Left ventricle myocardium inferior (tissue), 1 donor: ENCODE measurements around the gene KIF26A. TPM values are rescaled to one million over a fixed set of nuclear protein-coding genes. Genes with fewer than 3 reads are reported as not detected.
"Not testable (repeated sequence)": the region's sequence is repeated elsewhere in the genome, so short reads cannot be mapped to it uniquely, and the experiment has no call there.

ENCODE experiments used
- DNase-seq: peaks from one replicate; pipeline ENCODE4 v3.0.0-alpha.2; 2020
- H3K27ac ChIP-seq: fragments of 200-600 bp; replicated peaks from 2 replicates; pipeline ENCODE4 v1.8.0; 2021
- H3K27me3 ChIP-seq: fragments of 200-600 bp; 2 replicates; pipeline ENCODE4 v1.8.0; 2021; ENCODE audit warnings: low read depth
- H3K36me3 ChIP-seq: fragments of 200-600 bp; 2 replicates; pipeline ENCODE4 v1.8.0; 2021
- H3K4me1 ChIP-seq: fragments of 200-600 bp; 2 replicates; pipeline ENCODE4 v1.8.0; 2021
- H3K4me3 ChIP-seq: fragments of 200-600 bp; 2 replicates; pipeline ENCODE4 v1.8.0; 2021; ENCODE audit warnings: mild to moderate bottlenecking, moderate library complexity
- H3K9me3 ChIP-seq: fragments of 200-600 bp; replicated peaks from 2 replicates; pipeline ENCODE4 v1.8.0; 2021
- intact Hi-C: fragments of 100-400 bp; cut with micrococcal nuclease; formaldehyde crosslinking; loops from one replicate; pipeline ENCODE4 v1.11.0; 2022
- total RNA-seq: library from RNA; stranded (reverse); fragmentation: NEBNext Ultra II Directional; extraction: Animal tissue kit (Norgen Biotek cat#: 25700); gene quantifications from one replicate; pipeline ENCODE4 v1.2.1, GENCODE V29; 2021
- TF ChIP-seq, protein P1 (sequence below): fragments of 200-600 bp; IDR thresholded peaks from 2 replicates; pipeline ENCODE4 v1.8.0; 2021; ENCODE audit warnings: antibody characterized with exemption, mild to moderate bottlenecking, borderline replicate concordance
- donor health status: DM: no; HTN: yes; CAD: no; lungs with severe emphysema.

KIF26A gene
- total RNA-seq, 1 donor from 2014 or later = 6.5 TPM

DNA sequence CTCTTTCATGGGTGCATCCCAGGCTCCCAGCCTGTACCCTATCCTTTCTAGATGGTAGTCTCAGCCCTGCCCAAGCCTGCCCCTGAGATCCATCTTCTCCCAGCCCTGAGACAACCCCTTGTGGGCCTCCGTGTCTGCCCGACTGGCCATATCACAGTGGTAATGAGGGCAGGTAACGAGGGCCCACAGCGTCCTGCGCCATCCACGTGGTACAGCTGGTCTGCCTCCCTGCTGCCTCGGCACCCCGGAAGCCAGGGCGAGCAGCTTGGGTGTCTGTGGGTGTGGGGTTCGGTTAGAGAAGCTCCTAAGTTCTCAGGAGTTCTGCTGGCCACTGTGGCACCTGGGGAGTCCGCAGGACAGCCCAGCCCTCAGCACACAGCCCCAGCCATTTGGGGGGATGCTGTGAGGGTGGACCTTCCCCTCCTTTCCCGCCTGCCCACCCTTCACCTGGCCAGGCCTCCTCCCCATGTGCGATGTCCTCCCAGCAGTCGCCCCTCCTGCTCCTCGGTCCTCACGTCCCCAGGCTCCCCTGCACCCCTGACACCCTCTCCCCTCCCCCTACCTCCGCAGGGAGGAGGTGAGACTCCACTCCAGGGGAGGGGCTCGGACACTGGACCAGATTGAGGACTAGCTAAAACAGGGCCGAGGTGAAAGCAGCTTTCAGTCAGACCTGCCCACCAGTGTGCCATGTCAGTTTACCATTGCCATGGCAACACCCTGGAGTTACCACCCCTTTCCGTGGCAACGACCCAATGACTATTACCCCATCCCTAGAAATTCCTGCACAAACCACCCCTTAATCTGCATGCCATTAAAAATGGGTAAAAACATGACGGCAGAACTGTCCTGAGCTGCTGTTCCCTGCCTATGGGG, 69.0 kb downstream of the KIF26A start:
- no peak overlapping the region for H3K4me3 ChIP-seq
- no peak for DNase-seq
- H3K9me3 ChIP-seq = no peaks in the 10 kb centered on the region
- no peak overlapping the region for H3K27ac ChIP-seq
- no peaks in the 10 kb centered on the region for H3K36me3 ChIP-seq
- no peaks in the 10 kb centered on the region for H3K4me1 ChIP-seq
- TF ChIP-seq, protein P1, sequence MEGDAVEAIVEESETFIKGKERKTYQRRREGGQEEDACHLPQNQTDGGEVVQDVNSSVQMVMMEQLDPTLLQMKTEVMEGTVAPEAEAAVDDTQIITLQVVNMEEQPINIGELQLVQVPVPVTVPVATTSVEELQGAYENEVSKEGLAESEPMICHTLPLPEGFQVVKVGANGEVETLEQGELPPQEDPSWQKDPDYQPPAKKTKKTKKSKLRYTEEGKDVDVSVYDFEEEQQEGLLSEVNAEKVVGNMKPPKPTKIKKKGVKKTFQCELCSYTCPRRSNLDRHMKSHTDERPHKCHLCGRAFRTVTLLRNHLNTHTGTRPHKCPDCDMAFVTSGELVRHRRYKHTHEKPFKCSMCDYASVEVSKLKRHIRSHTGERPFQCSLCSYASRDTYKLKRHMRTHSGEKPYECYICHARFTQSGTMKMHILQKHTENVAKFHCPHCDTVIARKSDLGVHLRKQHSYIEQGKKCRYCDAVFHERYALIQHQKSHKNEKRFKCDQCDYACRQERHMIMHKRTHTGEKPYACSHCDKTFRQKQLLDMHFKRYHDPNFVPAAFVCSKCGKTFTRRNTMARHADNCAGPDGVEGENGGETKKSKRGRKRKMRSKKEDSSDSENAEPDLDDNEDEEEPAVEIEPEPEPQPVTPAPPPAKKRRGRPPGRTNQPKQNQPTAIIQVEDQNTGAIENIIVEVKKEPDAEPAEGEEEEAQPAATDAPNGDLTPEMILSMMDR = no peak
- intact Hi-C loops = no loop called here
- H3K27me3 ChIP-seq = peaks cover 33% of the 10 kb centered on the region

- intact Hi-C loops, H3K27ac ChIP-seq, H3K9me3 ChIP-seq, DNase-seq, H3K36me3 ChIP-seq, H3K4me3 ChIP-seq, H3K4me1 ChIP-seq: not testable (repeated sequence)
- peaks cover 33% of the 10 kb centered on the region for H3K27me3 ChIP-seq
These were observed 69.6 kb downstream of the KIF26A start for GRCh38 chr14:104208015-104208295.

DNA sequence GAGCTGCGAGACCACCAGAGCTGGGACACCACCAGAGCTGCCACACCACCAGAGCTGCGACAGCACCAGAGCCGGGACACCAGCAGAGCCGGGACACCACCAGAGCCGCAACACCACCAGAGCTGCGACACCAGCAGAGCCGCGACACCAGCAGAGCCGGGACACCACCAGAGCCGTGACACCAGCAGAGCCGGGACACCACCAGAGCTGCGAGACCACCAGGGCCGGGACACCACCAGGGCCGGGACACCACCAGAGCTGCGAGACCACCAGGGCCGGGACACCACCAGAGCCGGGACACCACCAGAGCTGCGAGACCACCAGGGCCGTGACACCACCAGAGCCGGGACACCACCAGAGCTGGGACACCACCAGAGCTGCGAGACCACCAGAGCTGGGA, 69.9 kb downstream of the KIF26A start:
- H3K27me3 ChIP-seq = peaks cover 32% of the 10 kb centered on the region

GRCh38 chr14:104209071-104209470, 70.7 kb downstream of the KIF26A start:
- DNase-seq, H3K36me3 ChIP-seq: not testable (repeated sequence)

More for the DNA sequence above, 69.9 kb downstream of the KIF26A start:
- H3K36me3 ChIP-seq, intact Hi-C loops, H3K4me3 ChIP-seq, H3K27ac ChIP-seq, H3K4me1 ChIP-seq, DNase-seq, H3K9me3 ChIP-seq: not testable (repeated sequence)

DNA sequence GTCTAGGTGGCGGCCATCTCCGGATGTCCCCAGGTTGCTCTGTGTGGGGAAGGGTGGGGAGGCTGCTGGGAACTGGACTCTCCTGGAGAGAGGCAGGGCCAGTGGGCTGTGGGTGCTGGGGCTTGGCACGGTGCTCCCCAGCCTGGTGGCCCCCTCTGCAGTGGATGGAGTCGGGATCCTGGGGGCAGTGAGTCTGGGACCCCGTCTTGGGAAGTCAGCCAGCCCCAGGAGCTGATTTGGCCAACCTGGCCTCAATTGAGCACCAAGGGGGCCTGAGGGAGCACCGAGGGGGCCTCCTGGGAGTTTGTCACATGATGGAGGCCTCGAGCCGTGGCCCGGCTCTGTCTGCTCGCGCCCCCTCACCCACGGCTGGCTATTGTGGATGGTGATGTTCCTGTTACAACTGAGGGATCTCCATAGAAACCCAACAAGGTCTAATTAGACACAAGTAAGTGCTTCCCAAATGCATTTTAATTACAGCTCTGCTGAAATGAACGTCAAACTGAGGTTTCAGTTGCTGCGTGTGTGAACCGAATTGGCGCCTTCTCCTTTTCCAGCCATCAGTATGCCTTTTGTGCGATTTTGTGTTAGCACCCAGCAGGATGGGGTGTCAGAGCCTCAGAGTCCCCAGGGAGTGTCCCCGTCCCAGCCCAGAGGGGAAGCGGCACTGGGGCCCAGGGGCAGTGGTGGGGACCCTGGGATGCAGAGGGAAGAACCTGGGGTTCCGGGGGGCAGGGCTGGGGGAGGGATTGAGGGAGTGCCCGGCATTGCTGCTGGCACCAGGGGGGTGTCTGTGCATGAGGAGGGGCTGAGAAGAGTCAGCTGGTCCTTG, 71.8 kb downstream of the KIF26A start:
- Histone ChIP-seq H3K36me3 (no peaks in the 10 kb centered on the region), H3K9me3 (no peaks in the 10 kb centered on the region), H3K27me3 (peaks cover 40% of the 10 kb centered on the region), H3K27ac (no peak overlapping the region), H3K4me3 (no peak overlapping the region), H3K4me1 (no peaks in the 10 kb centered on the region)
- TF ChIP-seq, protein P1 = no peak
- intact Hi-C loops = no loop called here
- no peak for DNase-seq

More at GRCh38 chr14:104209071-104209470, 70.7 kb downstream of the KIF26A start:
- H3K27ac ChIP-seq, intact Hi-C loops, H3K9me3 ChIP-seq, H3K4me3 ChIP-seq, H3K4me1 ChIP-seq: not testable (repeated sequence)
- H3K27me3 ChIP-seq = peaks cover 39% of the 10 kb centered on the region

DNA sequence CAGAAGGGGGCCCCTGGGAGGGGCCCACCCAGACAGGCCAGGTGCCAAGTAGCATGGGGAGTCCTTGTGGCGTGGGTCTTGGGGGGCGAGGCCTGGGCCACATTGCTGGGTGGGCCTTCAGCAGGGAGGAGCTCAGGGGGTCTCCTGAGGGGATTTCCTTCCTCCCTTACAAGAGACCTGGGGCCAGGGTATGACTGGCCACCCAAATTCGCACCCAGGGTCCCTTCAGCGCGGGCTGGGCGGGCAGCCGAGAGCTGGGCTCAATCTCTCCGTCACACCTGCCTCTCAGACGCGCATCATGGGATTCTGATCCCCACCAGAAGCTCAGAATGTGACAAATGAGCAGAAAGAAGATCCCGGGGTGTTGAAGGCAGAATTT, 72.4 kb downstream of the KIF26A start:
- Histone ChIP-seq H3K36me3 (no peaks in the 10 kb centered on the region), H3K27ac (no peak overlapping the region), H3K4me1 (no peaks in the 10 kb centered on the region), H3K4me3 (no peak overlapping the region), H3K9me3 (no peaks in the 10 kb centered on the region), H3K27me3 (peaks cover 40% of the 10 kb centered on the region)
- TF ChIP-seq, protein P1 = no peak
- intact Hi-C loops = no loop called here
- no peak for DNase-seq

DNA sequence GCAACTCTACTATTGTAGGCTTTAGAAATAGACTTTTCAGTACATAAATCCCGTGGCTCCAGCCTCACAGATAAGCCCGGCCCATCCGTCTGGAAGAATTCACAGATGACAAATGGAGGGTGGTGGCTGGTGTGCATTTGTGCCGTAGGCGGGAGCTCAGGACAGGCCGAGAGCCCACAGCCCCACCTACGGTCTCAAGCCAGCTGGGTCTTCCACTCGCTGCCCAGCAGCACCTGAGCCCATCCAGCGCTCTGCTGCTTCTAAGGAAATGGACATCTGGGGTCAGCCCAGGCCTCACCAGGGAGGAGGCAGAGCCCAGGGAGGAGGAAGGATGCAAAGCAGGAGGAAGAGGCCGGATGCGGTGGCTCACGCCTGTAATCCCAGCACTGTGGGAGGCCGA, 72.8 kb downstream of the KIF26A start:
- H3K27ac ChIP-seq = no peak overlapping the region
- no peaks in the 10 kb centered on the region for H3K4me1 ChIP-seq
- no peaks in the 10 kb centered on the region for H3K9me3 ChIP-seq
- DNase-seq = no peak
- no peak overlapping the region for H3K4me3 ChIP-seq
- H3K36me3 ChIP-seq = no peaks in the 10 kb centered on the region
- intact Hi-C loops = no loop called here
- TF ChIP-seq, protein P1 = no peak
- peaks cover 40% of the 10 kb centered on the region for H3K27me3 ChIP-seq
